Stimulated activated CD4-positive, alpha-beta T cell treated with anti-CD3 and anti-CD28 coated beads, Interleukin-1b, Interleukin-23, amount 100 ng/mL, for 4 hours (primary cell): ENCODE results near the gene GAPDHS.

Source experiments
- DNase-seq, 2 donors: peaks; one replicate each; pipeline ENCODE4 v3.0.0-alpha.2; 2020; ENCODE audit warnings: low read depth in 2 of 2

Gene GAPDHS

DNA sequence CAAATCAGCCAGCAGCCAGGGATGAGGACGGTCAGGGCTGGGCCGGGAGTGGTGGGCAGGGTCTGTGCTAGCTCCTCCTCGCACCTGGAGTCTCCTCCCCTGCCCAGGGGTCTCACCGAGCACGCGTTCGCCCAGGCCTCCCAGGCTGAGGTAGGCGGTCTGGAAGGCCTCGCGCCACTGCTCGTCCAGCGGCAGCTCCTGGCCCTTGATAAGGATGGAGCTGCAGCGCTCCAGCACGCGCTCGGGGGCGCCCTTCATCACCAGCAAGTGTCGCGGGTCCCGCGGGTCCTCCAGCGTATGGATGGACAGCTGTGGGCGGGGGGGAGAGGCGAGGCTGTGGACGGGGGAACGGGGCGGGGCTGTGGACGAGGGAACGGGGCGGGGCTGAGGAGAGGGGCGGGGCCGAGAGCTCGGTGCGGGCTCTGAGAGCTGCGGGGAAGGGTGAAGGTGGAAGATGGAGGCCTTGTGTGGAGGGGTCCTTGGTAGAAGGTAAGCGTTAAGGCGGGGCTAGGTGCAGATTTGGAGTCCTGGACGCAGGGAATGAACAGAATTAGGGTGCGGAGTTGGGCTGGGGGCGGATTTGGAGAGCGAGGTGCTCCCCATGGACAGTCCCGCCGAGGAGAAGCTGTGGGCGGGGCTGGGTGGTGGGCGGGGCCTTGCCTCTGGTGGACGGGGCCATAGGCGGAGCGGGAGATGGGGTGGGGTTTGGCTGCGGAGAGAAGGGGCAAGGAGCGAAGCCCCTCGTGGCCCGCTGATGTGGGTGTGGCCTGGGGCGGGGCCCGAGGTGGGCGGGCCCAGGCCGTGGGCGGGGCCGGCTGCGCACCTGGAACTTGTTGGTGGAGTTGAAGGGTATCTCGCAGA lies 24.5 kb downstream of the GAPDHS start:
- peak; percentile 34 to 54 for DNase-seq

DNA sequence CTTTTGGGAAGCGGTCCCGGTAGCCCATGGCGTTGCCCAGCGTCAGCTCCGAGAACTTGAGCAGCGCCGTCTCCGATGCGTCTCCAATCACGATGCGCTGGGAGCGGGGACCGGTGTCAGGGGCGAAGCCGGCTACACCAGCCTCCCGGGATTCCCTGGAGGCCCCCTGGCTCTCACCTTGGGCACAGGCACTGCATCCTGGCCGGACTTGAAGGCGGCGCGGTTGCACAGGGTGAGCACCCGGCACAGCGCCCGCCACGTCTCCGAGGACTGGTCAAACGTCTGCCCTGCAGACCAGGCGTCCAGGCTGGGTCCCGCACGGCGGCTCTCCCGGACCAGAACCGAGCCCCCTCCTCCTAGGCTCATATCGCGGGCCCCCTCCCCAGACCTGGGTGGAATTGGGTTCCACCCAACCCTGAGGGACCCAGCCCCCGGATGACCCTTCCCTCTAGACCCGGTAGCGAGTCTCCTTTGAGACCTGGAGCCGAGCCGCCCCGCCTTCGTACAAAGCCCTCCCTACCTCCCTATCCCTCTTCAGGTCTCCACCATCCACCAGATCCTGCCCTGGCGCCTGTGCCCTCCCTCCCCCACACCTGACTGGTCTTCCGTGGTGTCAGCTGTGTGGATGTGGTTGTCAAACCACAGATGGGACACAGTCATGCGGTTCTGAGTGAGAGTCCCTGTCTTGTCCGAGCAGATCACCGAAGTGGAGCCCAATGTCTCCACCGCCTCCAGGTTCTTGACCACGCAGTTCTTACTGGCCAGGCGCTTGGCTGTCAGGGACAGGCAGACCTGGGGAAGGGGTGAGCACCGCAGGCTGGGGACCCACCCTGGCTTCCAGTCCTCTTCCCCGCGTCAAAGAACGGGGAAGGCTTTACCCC lies 25.4 kb downstream of the GAPDHS start:
- DNase-seq: no peak

DNA sequence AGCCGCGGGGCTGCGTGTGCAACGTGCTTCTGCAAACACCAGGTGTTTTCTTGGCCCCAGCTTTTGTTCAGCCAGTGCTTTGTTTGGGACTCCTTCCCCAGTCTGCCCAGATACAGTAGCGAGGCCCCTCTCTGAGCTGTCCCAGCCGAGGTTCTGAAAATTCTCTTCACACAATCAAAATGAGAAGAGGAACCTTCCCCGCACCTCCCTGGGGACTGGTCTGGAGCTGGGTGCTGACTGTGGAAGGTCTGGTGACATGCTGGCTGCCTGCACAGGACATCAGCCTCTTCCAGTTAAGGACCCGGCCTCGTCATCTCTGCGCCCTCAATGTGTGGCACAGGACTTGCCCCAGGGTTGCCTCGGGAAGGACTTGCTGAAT lies 26.0 kb downstream of the GAPDHS start:
- no peak for DNase-seq

DNA sequence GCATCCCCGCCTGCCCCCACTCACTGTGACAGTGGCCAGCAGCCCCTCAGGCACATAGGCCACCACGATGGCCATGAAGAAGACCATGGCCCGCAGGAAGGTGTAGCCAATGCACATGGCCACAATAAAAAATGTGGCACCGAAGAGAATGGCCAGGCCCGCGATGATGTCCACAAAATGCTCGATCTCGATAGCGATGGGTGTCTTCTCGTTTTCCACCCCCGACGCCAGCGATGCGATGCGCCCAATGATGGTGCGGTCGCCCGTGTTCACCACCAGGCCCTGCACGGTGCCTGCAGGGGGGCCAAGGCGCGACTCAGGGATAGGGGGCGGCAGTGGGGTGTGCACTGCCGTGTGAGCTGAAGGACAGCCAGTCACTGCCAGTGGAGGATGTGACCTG lies 26.5 kb downstream of the GAPDHS start:
- DNase-seq: no peak

DNA sequence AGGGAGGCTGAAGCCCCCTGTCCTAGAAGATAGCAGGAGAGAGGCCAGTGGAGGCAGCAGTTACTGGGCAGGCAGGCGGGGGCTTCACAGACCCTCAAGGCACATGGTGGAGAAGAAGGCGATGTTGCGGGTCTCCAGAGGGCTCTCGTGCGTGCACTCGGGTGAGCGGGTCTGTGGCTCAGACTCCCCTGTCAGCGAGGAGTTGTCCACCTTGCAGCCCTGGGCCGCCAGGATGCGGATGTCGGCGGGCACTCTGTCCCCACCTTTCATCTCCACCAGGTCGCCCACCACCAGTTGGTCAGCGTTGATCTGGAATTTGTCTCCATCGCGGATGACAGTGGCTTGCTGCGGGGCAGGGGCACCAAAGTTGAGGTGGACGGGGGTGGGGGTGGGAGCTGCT lies 27.0 kb downstream of the GAPDHS start:
- no peak for DNase-seq

DNA sequence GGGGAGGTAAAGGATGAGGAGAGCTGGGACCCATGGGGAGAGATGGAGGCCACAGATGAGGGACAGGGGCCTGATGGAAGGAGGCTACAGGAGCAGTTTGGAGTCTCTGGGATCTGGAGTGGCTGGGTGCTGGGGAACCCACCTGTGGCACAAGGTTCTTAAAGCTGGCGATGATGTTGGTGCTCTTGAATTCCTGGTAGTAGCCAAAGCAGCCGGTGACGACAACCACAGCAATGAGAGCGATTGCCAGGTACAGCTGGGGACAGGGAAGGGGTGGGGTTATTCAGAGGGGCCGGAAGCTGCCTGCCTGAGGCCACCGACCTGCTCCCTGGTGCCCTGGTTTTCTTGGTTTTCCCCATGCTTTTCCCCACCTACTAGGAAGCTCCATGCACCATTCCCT lies 27.4 kb downstream of the GAPDHS start:
- no peak for DNase-seq

DNA sequence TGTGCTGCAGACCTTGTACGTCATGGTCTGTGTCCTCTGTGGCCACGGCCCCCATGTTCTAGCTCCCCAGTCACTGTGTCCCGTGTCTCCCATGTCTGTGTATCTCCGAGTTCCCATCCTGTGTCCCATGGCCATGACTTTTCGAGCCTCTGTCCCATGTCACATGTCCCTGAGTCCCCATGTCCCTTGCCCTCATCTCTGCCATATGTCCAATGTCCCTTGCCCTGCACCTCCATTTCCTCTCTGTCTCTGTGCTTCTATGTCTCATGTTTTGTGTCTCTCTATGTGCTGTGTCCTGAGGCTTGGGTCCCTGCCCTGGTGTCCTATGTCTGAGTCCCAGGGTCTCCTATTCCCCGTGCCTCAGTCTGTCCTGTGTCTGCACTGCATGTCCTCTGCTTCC lies 28.2 kb downstream of the GAPDHS start:
- no peak for DNase-seq

DNA sequence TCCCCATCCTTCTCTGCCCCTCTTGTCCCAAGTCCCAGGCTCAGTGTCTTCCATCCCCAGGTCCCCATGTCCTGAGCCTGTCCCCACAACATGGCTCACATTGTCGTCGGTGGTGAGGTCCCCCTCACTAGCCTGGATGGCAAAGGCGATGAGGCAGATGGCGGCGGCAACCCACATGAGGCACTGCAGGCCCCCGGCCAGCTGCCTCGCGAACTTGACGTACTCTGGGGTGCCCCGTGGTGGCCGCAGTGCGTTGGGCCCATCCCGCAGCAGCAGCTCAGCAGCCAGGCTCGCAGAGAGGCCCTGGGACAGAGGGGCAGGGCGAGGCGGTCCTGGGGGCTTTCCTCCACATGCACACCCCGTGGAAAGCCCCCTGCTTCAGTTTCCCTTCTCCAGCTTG lies 29.1 kb downstream of the GAPDHS start:
- DNase-seq: no peak

DNA sequence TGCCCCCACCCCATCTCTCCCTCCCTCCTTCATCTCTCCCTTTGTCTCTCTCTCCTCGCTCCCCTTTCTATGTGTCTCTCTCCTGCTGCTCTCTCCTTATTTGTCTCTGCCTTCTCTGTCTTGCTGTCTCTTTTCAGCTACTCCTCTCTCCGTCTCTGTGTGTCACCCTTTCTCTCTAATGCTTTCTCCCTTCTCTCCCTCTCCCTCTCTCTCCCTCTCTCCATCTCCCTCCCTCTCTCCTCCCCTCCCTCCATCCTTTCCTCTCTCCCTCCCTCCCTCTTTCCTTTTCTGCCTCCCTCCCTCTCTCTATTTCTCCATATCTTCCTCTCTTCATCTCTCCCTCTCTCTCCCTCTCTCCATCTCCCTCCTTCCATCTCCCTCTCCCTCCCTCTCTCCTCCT lies 29.5 kb downstream of the GAPDHS start:
- DNase-seq: no peak

DNA sequence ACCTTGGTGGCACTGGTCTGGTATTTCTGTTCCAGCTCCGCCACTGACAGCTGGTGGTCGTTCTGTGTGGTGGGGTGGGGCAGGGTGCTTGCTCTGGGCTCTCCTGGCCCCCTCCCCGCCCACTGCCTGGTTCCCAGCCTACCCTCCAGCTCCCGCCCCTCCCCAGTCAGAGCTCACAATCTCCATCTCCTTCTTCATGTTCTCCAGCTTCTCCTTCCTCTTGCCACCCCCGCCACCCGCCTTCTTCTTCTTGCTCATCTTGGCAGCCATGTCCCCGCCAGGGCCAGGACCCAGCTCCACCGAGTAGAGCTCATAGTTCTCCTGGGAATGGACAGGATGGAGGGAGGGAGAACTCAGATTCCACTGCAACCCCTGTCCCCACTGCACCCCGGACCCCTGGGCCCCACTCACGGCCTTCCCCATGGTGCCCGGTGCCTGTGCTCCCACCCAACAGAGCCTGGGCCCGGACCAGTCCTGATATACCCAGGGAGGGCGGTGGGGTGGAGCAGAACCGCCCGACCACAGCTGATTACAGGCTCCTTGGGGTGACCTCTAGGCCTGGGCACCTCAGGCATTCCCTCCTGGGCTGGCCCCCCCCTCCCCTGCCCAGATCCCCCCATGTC lies 30.1 kb downstream of the GAPDHS start, which contains the start of gene ATP4A:
Gene ATP4A (minus strand): TSS at position 452 of the 623 bp plus-strand sequence. CDS start 29 bp downstream, at position 423.
- no peak for DNase-seq

DNA sequence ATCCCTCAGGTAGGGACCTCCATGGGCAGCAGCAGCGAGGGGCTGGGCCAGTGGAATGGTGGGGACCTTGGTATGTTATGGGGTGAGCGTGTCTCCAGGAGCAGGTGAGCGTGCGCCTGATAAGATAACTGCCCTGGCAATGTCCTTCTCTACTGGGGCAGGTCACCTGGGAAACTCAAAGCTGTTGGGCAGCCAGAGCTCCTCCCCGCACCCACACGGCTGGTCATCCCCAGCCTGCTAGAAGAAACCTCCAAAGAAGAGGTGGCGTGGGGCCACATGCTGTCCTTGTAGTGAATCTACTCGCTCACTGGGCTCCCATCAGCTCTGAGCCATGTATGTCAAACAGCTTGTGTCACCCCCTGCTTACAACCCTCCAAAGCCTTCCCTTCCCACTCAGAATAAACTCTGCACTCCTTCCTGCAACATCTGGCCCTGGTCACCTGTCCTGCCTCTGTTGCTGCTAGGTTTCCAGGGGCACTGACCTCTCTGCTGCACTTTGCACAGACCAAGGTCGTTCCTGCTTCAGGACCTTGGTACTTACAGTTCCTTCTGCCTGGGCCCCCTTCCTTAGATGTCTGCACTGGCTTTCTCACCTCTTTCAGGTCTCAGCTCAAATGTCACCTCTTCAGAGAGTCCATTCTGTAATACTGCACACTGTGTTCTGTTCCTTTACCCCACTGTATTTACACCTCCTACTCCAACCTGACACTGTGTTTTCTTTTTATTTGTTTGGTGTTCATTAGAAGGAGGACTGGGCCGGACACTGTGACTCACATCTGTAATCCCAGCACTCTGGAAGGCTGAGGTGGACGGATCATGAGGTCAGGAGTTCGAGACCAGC lies 32.0 kb downstream of the GAPDHS start:
- no peak for DNase-seq

DNA sequence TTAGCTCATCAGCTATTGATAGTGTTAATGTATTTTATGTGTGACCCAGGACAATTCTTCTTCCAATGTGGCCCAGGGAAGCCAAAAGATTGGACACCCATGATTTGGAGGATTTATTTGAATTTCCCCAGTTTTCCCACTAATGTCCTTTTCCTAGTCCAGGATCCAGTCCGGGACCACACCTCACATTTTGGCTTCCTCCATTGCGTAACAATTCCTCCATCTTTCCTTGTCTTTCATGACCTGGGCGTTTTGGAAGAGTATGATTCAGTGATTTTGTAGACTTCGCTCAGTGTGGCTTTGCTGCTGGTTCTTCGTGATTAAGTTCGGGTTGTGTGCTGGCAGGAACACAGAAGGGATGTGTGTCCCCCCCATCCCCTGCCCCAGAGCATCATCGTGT lies 33.5 kb downstream of the GAPDHS start:
- DNase-seq: no peak

DNA sequence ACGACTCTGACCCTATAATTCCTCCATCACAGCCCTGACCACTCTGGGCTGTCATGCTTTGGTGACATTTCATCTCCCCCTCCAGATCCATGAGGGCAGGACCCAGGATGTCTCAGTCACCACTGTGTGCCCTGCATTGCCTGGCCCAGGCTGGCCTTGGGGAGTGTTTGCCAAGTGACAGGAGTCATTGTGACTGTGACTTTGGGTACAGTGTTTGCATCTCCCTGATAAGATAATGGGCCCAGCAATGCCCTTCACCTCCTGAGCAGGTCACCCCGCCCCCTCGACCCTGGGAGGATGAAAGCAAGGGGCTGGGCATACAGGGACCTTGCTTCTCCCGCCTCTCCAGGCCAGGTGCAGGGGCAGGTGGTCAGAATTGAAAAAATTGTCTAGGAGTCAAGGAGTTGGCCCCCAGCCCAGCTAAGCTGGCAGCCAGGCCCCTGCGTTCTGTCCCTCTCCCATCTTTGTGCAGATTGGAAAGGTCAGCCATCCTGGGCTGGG lies 36.1 kb downstream of the GAPDHS start:
- no peak for DNase-seq

DNA sequence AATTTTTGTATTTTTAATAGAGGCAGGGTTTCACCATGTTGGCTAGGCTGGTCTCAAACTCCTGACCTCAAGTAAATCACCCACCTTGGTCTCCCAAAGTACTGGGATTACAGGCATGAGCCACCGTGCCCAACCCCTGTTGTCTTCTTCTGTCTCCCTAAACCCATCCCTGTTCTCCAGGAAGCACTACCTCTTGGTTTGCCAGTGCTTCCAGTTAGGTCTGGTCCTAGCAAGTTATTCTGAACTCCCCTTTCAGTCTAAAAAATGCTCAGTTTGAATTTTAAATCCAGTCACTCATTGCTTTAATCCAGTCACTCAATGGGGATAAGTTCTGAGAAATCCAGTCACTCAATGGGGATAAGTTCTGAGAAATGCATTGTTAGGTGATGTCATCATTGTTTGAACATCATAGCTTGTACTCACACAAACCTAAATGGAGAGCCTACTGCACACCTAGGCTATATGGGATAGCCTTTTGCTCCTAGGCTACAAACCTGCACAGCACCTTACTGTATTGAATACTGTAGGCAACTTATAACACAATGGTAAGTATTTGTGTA lies 38.2 kb downstream of the GAPDHS start:
- no peak for DNase-seq

DNA sequence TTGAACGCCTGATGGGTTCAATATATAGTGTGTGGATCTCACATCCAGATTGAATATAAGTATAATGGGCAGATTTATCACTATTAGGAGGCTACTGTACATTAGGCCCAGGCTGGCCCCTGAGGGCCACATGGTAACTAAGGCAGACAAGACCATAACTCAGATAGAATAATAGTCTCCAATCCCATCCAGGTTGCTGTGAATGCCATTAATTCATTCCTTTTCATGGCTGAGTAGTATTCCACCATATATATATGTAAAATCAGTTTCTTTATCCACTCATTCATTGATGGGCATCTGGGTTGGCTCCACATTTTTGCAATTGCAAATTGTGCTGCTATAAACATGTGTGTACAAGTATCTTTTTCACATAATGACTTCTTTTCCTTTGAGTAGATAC lies 44.7 kb downstream of the GAPDHS start:
- DNase-seq: no peak

DNA sequence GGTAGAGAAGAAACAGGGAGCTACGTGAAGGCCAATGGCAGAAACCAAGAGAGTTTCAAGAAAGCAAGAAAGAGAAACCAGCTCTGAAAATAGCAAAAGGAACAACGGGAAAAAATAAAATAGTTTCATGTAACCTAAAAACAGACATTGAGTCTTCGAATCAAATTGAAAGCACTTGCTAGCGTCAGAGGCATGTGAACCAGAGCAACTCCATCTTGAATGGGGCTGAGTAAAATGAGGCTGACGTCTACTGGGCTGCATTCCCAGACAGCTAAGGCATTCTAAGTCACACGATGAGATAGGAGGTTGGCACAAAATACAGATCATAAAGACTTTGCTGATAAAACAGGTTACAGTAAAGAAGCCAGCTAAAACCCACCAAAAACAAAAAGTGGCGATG lies 45.5 kb downstream of the GAPDHS start:
- DNase-seq: no peak

DNA sequence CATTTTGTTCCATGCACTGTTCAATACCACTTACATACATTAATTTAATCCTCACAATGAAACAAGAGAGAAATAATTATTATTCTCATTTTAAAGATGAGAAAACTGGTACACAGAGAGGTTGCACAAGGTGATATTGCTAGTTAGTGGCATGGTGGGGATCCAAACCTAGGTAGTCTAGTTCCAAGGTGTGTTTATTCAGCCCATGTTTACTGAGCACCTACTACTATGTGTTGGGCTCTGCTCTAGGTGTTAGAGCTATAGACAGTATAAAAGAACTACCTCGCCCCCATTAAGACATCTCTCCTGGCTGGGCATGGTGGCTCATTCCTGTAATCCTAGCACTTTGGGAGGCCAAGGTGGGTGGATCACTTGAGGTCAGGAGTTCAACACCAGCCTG lies 49.5 kb downstream of the GAPDHS start:
- no peak for DNase-seq

DNA sequence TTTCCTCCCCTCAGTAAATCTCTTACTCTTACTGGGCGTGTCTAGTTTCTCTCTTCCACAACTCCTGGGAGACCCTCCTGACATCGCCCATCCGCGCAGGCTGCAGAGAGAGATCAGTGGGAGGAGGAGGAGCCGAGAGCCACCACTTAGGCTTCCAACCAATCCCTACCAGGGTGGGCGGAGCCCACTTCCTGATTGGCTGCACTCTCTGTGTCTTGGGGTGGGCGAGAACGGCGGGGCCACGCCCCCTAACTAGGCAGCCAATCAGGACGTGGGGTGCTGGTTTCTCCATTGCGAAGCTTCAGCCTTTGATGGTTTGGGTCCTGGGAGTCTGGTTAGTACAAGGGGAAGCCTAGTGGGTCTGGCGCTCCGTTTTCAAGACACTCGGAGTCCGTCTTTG lies 52.6 kb downstream of the GAPDHS start, which contains the start of gene PMIS2:
Gene PMIS2 (plus strand): TSS at position 326 of the 400 bp plus-strand sequence. CDS start 87 bp downstream, outside the sequence.
- no peak for DNase-seq

DNA sequence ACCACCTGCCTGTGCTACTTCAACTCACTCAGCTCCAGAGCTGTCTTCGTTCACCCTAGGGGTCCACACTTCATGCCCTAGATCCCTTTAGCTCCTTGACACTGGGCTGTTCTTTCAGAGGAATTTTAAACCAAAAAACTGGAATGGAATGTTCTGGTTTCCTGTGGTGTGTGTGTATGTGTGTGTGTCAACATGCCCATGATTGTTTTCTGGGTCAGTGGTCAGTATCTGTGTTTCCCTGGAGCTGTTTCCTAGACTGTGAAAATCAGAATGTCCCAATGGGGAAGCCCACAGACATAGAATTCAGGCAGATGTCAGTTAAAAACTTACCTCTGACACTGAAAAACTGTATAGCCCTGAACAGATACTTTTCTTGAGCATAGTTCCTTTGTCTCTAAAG lies 54.1 kb downstream of the GAPDHS start:
- no peak for DNase-seq

DNA sequence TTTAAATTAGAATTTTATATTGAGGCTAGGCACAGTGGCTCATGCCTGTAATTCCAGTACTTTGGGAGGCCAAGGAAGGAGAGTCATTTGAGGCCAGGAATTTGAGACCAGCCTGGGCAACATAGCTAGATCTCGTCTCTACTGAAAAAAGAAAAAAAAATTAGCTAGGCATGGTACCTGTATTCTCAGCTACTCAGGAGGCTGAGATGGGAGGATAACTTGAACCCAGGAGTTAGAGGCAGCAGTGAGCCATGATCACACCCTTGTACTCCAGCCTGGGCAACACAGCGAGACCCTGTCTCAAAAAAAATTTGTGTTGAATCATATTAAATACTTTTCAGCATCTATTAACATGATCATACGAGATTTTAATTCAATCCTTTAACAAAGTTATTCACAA lies 57.6 kb downstream of the GAPDHS start:
- DNase-seq: no peak

DNA sequence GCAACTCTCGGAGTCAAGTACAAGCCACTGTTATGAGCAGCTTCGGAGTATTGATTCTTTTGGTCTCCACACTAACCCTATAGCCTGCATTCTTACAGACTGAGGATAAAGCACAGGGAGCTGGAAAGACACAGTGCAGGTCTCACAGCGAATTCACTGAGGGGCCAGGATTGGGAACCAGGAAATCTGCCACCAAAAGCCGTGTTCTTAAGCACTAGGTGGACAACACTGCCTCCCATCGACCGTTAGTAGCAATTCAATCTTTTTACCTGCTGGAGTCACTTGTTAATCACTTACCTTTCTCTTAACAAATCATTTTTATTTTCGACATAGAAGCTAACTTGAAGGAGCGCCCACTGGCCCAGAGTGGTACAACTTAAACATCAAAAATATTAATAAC lies 59.0 kb downstream of the GAPDHS start:
- DNase-seq: no peak
